Effector memory CD4-positive, alpha-beta T cell (primary cell): ENCODE data around the gene ODF2.

Experiments
- DNase-seq, 3 donors: peaks; one replicate each; pipeline ENCODE4 v3.0.0-alpha.2; 2020
- H3K27ac ChIP-seq: 2 replicates; pipeline ENCODE4 v1.7.0; 2013; ENCODE audit warnings: mild to moderate bottlenecking, low read length, moderate library complexity; ENCODE audit not compliant: insufficient read depth, poor library complexity, severe bottlenecking
- H3K27me3 ChIP-seq: replicated peaks from 2 replicates; pipeline ENCODE4 v1.7.0; 2013; ENCODE audit warnings: mild to moderate bottlenecking, low read length; ENCODE audit not compliant: insufficient read depth, control insufficient read depth, poor library complexity, severe bottlenecking
- H3K36me3 ChIP-seq: 2 replicates; pipeline ENCODE4 v1.7.0; 2013; ENCODE audit warnings: mild to moderate bottlenecking, low read length, moderate library complexity; ENCODE audit not compliant: control insufficient read depth, insufficient read depth
- H3K4me1 ChIP-seq: 2 replicates; pipeline ENCODE4 v1.7.0; 2013; ENCODE audit warnings: low read length, mild to moderate bottlenecking; ENCODE audit not compliant: control insufficient read depth, insufficient read depth, poor library complexity, severe bottlenecking
- H3K4me3 ChIP-seq: 2 replicates; pipeline ENCODE4 v1.7.0; 2013; ENCODE audit warnings: low read length, low read depth, mild to moderate bottlenecking; ENCODE audit not compliant: insufficient read depth, poor library complexity, severe bottlenecking
- H3K9me3 ChIP-seq: 2 replicates; pipeline ENCODE4 v1.7.0; 2013; ENCODE audit warnings: mild to moderate bottlenecking, low read length, moderate library complexity; ENCODE audit not compliant: control insufficient read depth

The ODF2 gene

DNA sequence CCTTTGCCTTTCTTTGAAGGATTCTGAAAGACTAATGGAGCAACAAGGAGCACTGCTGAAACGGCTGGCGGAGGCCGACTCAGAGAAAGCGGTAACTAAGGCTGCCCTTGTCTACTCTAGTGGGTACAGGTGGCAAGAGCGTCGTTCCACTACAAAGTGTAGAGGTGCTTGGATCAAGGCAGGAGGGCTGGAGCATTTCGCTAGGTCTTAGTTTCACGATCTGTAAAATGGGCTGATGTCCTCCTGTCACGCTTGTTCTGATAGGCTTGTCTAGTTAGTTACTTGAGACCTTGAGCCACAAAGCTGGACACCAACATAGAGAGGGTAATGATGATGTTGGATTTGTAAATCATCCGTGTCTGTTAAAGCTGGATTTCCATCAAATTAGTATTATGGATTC, 25.8 kb downstream of the ODF2 start:
- peaks cover 61% of the 10 kb centered on the region for H3K36me3 ChIP-seq
- no peak overlapping the region for H3K4me3 ChIP-seq
- H3K27ac ChIP-seq, result no peak overlapping the region
- H3K9me3 ChIP-seq, result no peaks in the 10 kb centered on the region
- no peaks in the 10 kb centered on the region for H3K27me3 ChIP-seq
- DNase-seq, result no peak
- H3K4me1 ChIP-seq, result no peaks in the 10 kb centered on the region

DNA sequence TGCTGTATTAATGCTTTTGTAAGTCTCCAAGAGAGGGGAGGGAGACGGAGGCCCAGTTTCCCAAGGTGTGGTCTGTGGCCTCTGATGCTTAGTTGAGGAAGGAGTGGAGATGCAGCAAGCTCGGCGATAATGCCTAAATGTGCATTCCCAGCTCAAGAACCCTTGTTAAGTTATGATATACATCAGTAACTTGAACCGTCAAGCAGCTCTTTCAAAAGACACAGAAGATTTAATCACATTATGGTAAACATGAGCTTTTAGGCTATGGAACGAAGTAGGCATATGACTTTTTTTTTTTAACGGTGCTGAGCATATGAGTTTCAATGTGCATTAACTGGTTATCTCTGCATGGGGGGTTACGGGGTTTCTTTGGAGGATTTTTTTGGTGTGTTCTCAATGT, 26.4 kb downstream of the ODF2 start:
- no peaks in the 10 kb centered on the region for H3K9me3 ChIP-seq
- no peak overlapping the region for H3K4me3 ChIP-seq
- no peak for DNase-seq
- no peaks in the 10 kb centered on the region for H3K4me1 ChIP-seq
- H3K27me3 ChIP-seq, result no peaks in the 10 kb centered on the region
- no peak overlapping the region for H3K27ac ChIP-seq
- H3K36me3 ChIP-seq, result peaks cover 67% of the 10 kb centered on the region

DNA sequence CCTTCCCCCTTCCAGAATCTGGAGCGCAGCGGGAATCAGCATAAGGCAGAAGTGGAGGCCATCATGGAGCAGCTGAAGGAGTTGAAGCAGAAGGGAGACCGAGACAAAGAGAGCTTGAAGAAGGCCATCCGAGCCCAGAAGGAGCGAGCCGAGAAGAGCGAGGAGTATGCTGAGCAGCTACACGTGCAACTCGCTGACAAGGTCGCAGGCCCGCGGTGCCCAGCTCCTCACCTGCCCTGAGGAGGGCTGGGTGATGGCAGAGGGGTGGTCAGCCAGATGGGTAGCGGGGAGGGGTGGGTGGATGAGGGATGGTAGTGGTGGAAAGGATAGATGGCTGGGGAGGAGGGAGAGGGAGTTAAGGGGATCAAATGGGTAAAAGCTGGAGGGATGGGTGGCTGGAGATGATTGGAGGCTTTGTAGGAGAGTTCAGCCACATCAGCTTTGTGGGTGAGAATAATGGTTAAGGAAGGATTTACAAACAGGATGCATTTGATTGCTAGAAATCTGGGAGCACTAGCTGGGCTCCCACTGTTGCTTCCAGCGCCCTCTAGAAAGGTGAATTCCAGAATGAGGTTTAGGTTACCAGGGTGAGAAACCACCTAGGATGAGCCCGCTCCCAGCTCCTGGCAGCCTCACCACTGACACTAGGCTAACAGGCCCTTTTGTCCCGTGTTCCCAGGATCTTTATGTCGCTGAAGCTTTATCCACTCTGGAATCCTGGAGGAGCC, 29.0 kb downstream of the ODF2 start:
- H3K36me3 ChIP-seq, result peaks cover 67% of the 10 kb centered on the region
- DNase-seq, result no peak
- H3K9me3 ChIP-seq, result no peaks in the 10 kb centered on the region
- H3K27ac ChIP-seq, result no peak overlapping the region
- no peak overlapping the region for H3K4me3 ChIP-seq
- no peaks in the 10 kb centered on the region for H3K27me3 ChIP-seq
- no peaks in the 10 kb centered on the region for H3K4me1 ChIP-seq

DNA sequence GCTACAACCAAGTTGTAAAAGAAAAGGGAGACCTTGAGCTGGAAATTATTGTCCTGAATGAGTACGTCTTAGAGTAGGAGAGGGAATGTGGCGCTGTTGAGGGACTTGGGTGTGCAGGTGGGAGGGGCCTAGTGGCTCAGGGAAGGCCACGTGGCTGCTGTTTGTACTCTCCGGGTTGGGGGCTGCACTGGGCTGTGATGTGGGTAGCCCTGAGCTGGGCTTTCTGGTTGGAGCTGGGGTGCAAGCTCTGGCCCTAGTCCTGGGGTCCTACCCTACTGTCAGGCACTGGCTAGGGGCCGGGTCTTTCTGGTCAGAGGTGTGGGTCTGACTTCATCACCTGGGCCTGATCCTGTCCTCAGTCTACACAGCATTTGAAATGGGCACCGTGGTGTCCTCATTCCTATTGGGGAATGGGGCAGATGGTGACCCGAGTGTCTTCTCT, 29.6 kb downstream of the ODF2 start:
- Histone ChIP-seq H3K27me3 (no peaks in the 10 kb centered on the region), H3K36me3 (peaks cover 62% of the 10 kb centered on the region), H3K27ac (no peak overlapping the region), H3K9me3 (no peaks in the 10 kb centered on the region), H3K4me1 (no peaks in the 10 kb centered on the region), H3K4me3 (no peak overlapping the region)
- DNase-seq, result no peak

DNA sequence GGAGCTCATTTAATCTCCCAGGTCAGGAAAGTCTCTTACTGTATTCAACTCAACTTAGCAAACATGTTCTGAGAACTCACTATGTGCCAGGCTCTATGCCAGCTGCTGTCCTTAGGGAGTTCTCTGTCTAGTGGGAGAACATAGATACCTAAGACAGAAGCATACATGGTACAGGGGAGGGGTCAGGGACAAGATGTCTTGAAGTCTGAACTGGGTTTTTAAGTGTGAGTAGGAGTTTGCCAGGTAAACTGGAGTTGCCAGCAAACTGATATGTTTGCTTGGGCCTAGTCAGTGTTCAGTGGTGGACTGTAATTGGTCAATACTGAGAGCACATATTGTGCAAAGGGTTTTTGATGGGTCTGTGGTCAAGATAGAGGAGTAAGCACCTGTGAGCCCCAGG, 30.4 kb downstream of the ODF2 start:
- no peaks in the 10 kb centered on the region for H3K4me1 ChIP-seq
- DNase-seq, result no peak
- H3K27me3 ChIP-seq, result no peaks in the 10 kb centered on the region
- H3K36me3 ChIP-seq, result peaks cover 62% of the 10 kb centered on the region
- H3K4me3 ChIP-seq, result no peak overlapping the region
- H3K27ac ChIP-seq, result no peak overlapping the region
- H3K9me3 ChIP-seq, result no peaks in the 10 kb centered on the region

DNA sequence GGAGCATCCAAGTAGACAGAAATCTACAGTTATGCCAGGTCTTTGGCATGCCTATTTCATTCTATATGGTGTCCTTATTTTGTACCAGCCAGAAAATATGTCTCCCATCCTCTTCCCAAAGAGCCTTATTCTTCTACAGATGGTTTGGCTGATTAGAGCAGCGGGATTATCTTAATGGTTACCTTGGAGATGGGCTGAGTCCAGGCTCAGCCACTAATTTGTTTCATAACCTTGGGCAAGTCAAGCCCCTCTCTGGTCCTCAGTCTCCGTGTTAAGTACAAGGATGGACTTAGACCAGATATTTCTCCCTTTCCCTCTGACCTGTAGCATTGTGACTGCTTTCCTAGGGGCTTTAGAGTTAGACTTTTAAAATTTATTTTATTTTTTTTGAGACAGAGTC, 37.6 kb downstream of the ODF2 start:
- DNase-seq, result no peak
- Histone ChIP-seq H3K4me3 (no peak overlapping the region), H3K4me1 (no peaks in the 10 kb centered on the region), H3K36me3 (peaks cover 44% of the 10 kb centered on the region), H3K27me3 (no peaks in the 10 kb centered on the region), H3K9me3 (no peaks in the 10 kb centered on the region), H3K27ac (no peak overlapping the region)

DNA sequence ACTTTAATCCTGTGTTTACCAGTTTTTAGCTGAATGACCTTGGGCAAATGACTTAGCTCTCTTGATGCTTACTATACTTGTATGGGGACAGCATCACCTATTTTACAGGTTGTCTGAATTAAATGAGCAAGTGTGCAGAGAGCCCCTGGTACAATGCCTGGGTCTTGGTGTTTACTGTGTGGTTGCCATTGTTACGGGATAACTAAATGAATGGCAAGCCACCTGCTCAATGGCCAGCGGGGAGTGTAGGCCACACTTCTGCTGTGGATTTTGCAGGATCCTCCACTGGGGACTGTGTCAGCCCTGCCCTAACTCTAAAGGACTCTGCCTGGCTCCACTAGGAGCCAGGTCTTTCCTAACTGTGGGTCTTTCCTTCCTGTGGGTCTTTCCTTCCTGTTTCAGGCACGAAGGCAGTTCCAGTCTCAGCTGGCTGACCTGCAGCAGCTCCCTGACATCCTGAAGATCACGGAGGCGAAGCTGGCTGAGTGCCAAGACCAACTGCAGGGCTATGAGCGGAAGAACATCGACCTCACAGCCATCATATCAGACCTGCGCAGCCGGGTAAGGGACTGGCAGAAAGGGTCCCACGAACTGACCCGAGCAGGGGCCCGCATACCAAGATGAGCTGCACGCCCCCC, 38.4 kb downstream of the ODF2 start:
- Histone ChIP-seq H3K27ac (no peak overlapping the region), H3K4me3 (no peak overlapping the region), H3K9me3 (no peaks in the 10 kb centered on the region), H3K4me1 (no peaks in the 10 kb centered on the region), H3K36me3 (peaks cover 50% of the 10 kb centered on the region), H3K27me3 (no peaks in the 10 kb centered on the region)
- no peak for DNase-seq

DNA sequence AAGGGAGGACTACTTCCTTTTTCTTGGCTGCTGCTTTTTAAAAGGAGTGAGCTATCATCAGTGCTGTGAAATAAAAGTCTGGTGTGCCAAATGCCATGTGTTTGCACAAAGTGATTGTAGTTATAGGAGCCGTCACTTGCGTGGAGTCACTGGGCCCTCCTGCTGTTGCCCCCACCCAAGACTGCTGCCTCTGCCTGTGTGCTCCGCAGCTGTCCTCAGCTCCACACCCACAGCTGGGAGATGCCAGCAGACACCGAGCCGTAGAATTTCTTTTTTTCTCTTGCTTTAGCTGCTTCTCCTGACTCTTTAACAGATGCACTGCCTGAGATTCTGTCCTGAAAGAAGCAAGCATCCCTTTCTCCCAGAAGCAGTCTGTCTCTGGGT, 38.9 kb downstream of the ODF2 start:
- no peaks in the 10 kb centered on the region for H3K27me3 ChIP-seq
- DNase-seq, result no peak
- H3K4me3 ChIP-seq, result no peak overlapping the region
- no peaks in the 10 kb centered on the region for H3K4me1 ChIP-seq
- H3K9me3 ChIP-seq, result no peaks in the 10 kb centered on the region
- H3K27ac ChIP-seq, result no peak overlapping the region
- H3K36me3 ChIP-seq, result peaks cover 48% of the 10 kb centered on the region

DNA sequence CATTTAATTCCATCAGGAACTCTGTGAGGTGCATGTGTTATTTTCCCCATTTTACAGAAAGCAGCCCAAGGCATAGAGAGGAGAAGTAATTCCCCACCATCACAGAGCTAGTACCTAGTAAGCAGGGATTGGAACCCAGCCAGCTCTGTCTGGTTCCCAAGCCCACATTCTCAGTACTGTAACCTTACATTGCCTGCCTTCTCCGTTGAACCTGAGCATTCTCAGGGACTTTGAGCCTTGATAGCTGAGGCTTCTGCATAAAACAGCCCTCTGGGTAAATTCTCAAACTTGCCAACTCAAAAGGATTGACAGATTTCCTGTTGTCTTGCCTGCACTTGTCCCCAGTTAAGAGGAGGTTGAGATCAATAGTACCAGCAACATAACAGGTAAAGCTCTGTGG, 39.5 kb downstream of the ODF2 start:
- H3K9me3 ChIP-seq, result no peaks in the 10 kb centered on the region
- no peaks in the 10 kb centered on the region for H3K4me1 ChIP-seq
- DNase-seq, result no peak
- no peak overlapping the region for H3K27ac ChIP-seq
- no peak overlapping the region for H3K4me3 ChIP-seq
- H3K36me3 ChIP-seq, result peaks cover 54% of the 10 kb centered on the region
- no peaks in the 10 kb centered on the region for H3K27me3 ChIP-seq

DNA sequence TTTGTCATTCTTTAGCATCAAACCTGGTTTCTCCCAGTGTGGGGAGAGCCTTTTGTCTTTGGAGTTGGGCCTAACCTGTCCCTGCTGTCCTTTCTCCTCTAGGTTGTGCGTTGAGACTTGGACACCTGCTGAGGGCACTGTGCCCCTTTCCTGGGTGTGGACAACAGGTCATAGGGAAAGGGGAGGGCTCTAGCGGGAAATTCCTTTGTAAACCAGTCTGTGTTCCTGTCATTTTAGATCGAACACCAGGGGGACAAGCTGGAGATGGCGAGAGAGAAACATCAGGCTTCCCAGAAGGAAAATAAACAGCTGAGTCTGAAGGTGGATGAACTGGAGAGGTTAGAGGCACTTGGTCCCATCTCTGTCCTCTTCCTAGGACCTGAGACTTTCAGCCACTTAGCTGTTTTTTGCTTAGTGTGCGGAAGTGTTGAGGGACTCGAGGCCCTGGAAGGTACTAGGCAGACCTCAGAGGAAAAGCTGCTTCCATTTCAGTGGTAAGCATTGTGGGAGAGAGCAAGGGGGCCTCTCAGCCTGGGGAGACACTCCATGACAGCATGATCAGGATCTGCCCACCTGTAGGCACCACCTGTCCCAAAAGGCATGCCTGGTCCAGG, 40.1 kb downstream of the ODF2 start:
- Histone ChIP-seq H3K4me1 (no peaks in the 10 kb centered on the region), H3K36me3 (peaks cover 60% of the 10 kb centered on the region), H3K27me3 (no peaks in the 10 kb centered on the region), H3K9me3 (no peaks in the 10 kb centered on the region), H3K4me3 (no peak overlapping the region), H3K27ac (no peak overlapping the region)
- no peak for DNase-seq
